Right kidney (tissue), 9 donors: Measurements from ENCODE around the gene AGGF1.
"Not testable (repeated sequence)": the region's sequence is repeated elsewhere in the genome, so short reads cannot be mapped to it uniquely, and the experiment has no call there.

Experiments
- DNase-seq: peaks from one replicate; pipeline ENCODE4 v3.0.0-alpha.2; 2016
- long read RNA-seq, 8 donors: transcript quantifications; one replicate each; lab custom pipeline, GENCODE V29; 2026

The AGGF1 gene
- long read RNA-seq, donor 1, full-length matches to known transcripts: 7 of 16 reads
- long read RNA-seq, donor 1, partial matches to known transcripts: 9 of 16 reads
- long read RNA-seq, donor 1, other reads (novel, unspliced or antisense): 0 of 16 reads
- long read RNA-seq, donor 2, full-length matches to known transcripts: 9 of 31 reads
- long read RNA-seq, donor 2, partial matches to known transcripts: 22 of 31 reads
- long read RNA-seq, donor 2, other reads (novel, unspliced or antisense): 0 of 31 reads
- long read RNA-seq, donor 3, full-length matches to known transcripts: 4 of 4 reads
- long read RNA-seq, donor 3, partial matches to known transcripts: 0 of 4 reads
- long read RNA-seq, donor 3, other reads (novel, unspliced or antisense): 0 of 4 reads
- long read RNA-seq, donor 4, full-length matches to known transcripts: 4 of 19 reads
- long read RNA-seq, donor 4, partial matches to known transcripts: 15 of 19 reads
- long read RNA-seq, donor 4, other reads (novel, unspliced or antisense): 0 of 19 reads
- long read RNA-seq, donor 5, full-length matches to known transcripts: 8 of 14 reads
- long read RNA-seq, donor 5, partial matches to known transcripts: 6 of 14 reads
- long read RNA-seq, donor 5, other reads (novel, unspliced or antisense): 0 of 14 reads
- long read RNA-seq, donor 6, full-length matches to known transcripts: 8 of 40 reads
- long read RNA-seq, donor 6, partial matches to known transcripts: 32 of 40 reads
- long read RNA-seq, donor 6, other reads (novel, unspliced or antisense): 0 of 40 reads
- long read RNA-seq, donor 7, full-length matches to known transcripts: 9 of 30 reads
- long read RNA-seq, donor 7, partial matches to known transcripts: 21 of 30 reads
- long read RNA-seq, donor 7, other reads (novel, unspliced or antisense): 0 of 30 reads
- long read RNA-seq, donor 8, full-length matches to known transcripts: 7 of 7 reads
- long read RNA-seq, donor 8, partial matches to known transcripts: 0 of 7 reads
- long read RNA-seq, donor 8, other reads (novel, unspliced or antisense): 0 of 7 reads

GRCh38 chr5:77030097-77031071, at the start of gene AGGF1:
TSS of gene AGGF1 (plus strand) at chr5:77030404. CDS start at chr5:77030767, 363 bp downstream.
- peak; percentile 94 for DNase-seq

- DNase-seq: no peak
Observed at GRCh38 chr5:76980518-76981144, 49.6 kb upstream of the AGGF1 start.

GRCh38 chr5:76982450-76982849, 47.8 kb upstream of the AGGF1 start:
- no peak for DNase-seq

- no peak for DNase-seq
Observed at GRCh38 chr5:76983468-76983867, 46.7 kb upstream of the AGGF1 start.

GRCh38 chr5:76986825-76987526, 43.2 kb upstream of the AGGF1 start:
- DNase-seq: no peak

- DNase-seq: no peak
Observed at GRCh38 chr5:76990899-76991459, 39.2 kb upstream of the AGGF1 start.

- not testable (repeated sequence) for DNase-seq
Observed at GRCh38 chr5:76993436-76993835, 36.8 kb upstream of the AGGF1 start.

GRCh38 chr5:76994337-76994736, 35.9 kb upstream of the AGGF1 start:
- no peak for DNase-seq

- DNase-seq: not testable (repeated sequence)
Observed at GRCh38 chr5:76998251-76998650, 32.0 kb upstream of the AGGF1 start.

GRCh38 chr5:76999451-76999850, 30.8 kb upstream of the AGGF1 start:
- DNase-seq: no peak

GRCh38 chr5:77003246-77003645, 27.0 kb upstream of the AGGF1 start:
- no peak for DNase-seq

GRCh38 chr5:77006124-77006523, 24.1 kb upstream of the AGGF1 start:
- no peak for DNase-seq

- no peak for DNase-seq
Observed at GRCh38 chr5:77008413-77008812, 21.8 kb upstream of the AGGF1 start.

- no peak for DNase-seq
Observed at GRCh38 chr5:77010243-77010642, 20.0 kb upstream of the AGGF1 start.

GRCh38 chr5:77011498-77011897, 18.7 kb upstream of the AGGF1 start:
- DNase-seq: no peak

GRCh38 chr5:77012601-77013000, 17.6 kb upstream of the AGGF1 start:
- DNase-seq: no peak

- no peak for DNase-seq
Observed at GRCh38 chr5:77015938-77016569, 14.2 kb upstream of the AGGF1 start.

GRCh38 chr5:77016962-77017361, 13.2 kb upstream of the AGGF1 start:
- no peak for DNase-seq

- no peak for DNase-seq
Observed at GRCh38 chr5:77017668-77018067, 12.5 kb upstream of the AGGF1 start.
